Measurements from ENCODE around the gene MGP.
A peak's percentile ranks its signal among the peaks of the same experiment; 100 is the strongest.

Gene MGP

DNA sequence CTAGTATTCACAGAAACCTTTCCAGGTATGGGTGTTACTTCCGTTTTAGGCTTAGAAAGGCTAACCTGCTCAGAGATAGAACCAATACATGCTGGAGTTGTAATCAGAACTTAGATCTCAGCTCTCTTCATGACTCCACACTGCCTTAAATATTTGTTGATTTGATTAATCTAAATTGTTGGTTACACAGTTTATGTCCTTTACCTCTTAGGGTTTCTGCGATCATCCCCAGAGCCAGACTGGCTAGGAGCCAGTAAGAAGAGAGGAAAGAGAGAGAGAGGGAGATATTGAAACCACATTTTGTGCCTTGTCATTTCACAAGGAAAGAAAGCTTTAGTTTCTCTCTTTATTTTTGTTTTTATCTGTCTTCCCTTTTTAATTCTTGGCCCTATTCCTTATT, 16.8 kb upstream of the MGP start:
- DNase-seq = no peak

DNA sequence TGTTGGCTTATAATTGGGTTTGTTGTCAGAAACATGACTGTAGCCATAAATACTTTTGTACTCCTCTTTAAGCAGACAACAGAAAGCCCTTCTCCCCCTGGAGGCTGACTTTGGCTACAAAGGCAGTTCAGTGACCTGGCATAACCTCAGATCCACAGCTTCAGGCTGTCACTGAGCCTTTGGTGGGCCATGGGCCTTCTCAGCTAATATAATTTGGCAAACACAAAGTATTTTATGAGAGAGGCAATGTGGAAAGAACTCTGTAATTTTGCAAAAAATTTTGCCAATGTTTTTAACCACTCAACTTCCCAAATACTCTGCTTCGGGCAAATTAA, 15.5 kb upstream of the MGP start:
- DNase-seq = no peak

DNA sequence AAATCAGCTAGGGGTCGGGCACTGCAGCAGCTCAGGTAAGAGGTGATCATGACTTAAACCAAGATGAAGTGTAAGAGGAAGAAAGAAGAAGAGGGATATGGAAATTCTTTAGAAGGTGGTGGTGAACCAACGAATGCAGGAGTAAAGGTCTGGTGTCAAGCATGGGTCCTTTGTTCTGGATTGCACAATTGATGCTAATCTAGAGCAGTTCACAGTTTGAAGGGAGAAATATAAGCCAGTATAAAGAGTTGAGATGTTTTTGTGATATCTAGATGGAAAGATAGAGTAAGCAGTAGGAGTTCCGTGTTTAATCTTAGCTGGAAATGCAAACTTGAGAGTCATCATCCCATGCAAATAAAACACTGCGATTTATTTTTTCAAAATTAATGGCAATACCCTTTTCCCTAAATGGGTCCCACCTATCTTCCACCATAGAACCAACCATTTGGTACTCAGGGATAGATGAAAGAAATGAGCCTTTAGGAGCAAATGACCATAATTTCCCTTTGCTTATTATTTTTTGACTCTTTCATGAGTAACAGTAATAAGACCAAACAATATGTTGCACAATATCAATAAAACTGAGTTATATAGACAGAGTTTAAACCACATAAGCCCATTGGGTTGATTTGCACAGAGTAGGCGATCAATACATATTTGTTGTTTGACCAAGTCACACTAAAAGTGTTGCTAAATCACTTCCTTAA, 15.0 kb upstream of the MGP start:
- no peak for DNase-seq

DNA sequence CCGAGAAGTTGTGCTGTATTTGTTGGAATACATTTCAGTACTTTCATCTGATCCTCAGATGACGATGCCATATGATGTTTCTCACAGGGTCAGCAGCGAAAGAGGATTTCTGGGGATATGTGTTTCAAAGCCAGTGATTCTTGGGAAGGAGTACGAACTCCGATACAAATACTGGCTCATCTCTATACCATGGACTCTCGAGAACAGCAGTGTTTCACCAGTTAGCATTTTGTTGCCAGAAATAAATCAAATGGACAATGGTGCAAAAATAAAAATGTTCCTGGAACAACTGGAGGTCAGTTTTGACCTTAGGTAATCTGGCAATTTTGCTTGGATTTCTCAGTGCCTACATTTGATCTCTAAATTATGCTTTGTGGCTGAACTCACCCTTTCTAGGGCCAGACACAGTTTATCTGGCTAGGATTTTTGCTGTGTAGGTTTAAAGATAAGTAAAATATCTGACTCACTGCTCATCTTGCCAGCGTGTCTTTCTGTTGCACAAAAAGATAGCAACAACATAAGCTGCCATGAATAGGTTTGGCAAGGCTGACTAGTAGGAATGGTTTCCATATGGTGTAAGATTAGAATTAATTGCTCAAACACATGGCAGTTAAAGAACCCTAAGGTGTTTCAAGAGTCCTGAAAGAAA, 11.0 kb upstream of the MGP start:
- DNase-seq = no peak

DNA sequence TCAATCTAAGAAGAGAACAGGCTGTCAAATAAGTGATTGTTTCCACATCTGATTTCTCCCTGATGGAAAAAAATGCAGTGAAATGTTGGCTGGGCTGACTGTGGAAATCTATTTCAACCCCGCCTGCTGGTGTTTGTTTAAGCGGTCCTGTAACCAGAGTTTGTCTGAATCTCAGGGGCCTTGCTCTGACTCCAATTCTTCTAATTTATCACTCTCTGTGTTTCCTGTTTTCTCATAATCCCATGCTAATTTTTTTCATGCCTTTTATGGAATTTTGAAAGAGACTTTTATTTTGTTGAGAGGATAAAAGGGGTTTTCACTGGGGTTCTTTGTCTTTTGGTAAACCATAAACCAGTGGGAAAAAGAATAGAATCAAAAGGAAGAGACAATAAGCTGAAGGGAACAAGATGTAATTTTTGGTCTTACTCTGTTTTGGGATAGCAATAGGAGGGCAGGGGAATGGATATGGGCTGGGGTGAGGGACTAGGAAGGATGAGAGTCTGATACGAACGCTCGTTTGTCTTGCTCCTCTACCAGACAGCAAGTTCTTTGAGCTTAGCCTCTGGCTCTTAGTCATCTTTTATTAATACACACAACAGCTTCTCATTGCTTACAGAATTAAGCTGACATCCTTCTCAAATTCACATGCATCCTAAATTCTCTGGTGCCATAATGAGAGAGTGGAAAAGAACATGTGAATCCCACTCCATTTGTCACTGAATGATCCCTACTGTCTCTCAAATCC, 8.0 kb upstream of the MGP start:
- no peak for DNase-seq

DNA sequence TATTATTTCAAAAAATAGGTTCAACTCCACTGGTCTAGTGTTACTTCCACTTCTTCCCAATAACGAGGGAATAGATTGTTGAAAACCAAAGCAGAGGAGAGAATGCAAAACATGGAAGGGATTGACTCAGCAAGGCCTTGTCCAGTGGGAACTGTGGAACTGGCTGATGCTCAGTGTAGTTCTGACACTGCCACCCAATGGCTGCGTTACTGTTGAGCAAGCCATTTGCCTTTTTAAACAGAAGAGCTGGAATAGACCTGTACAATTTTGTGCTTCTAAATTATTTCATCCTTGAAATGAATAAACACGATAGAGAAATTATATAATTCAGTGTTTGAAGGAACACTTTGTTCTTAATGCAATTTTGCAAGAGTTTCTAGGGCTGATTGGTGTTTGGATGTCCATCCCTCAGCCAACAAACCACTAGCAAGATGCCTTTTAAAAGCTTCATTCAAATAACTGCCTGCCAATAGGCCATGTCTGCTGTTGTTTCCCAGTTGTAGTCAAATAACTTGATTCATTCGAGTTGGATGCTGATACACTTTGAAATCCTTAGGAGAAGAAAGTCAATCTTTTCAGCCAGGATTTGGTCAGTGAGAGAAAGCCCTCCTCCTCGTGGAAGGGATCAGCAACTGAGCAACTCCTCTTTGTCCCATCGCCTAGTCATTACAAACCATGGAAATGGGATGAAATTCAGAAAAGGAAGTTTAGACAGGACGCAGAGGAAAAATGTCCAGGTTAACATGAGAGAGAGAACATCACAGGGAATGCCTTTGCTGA, 7.3 kb upstream of the MGP start:
- no peak for DNase-seq

DNA sequence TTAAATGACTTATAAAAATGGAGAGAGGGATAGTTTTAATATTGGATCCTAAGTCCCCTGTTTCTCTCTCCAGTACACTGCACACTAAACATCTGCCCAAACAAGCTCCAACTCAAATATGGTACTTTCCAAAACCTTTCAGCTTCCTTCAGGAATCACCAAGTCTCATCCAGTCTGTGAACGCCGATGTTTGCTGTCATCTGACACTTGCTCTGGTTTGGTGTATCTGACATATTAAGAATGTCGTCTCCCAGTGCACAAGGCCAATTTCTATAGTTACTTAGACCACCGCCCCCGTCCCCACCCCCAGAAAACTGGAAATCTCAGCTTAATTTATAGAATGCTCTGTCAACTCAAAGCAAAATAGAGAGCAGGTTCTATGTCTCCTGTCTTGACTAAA, 5.0 kb upstream of the MGP start:
- no peak for DNase-seq

DNA sequence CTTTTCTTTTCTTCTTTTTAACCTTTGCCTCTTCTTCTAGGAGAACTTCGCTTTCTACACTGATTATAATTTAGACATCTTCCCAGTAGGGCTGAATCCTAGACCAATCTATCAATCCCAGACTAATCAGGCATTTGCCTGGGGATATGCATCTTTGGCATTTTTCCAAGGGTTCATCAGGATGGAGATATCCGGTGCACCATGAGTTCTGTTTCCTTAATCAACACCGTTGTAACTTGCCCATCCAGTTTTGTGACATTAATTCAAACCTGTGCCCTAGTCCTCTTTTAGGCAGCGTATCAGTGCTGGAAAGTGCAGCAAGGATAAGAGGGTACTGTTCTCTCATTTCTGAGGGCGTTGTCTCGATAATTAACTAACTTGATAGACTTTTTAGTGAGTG, 617 bp upstream of the MGP start:
- no peak for DNase-seq

DNA sequence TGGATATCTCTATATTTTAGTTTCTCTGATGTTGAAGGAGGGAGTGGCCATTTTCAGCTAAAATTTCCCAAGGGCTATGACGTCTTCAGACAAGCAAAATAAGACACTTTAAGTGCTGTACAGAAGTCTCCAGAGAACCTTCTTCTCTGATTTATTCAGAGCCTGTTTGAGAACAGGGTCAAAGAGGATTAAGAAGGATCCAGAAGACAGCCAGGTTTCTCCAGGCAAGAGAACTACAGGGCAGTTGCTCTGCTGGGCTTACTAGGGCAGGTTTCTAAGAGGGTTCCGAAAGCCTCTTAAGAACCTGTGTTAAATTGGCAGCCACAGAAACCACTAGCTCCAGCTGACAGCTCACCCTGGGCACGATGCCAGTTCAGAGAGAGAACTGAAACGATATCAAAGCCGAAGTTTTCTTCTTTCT, 1.2 kb downstream of the MGP start:
- peak; percentile 33 for DNase-seq

DNA sequence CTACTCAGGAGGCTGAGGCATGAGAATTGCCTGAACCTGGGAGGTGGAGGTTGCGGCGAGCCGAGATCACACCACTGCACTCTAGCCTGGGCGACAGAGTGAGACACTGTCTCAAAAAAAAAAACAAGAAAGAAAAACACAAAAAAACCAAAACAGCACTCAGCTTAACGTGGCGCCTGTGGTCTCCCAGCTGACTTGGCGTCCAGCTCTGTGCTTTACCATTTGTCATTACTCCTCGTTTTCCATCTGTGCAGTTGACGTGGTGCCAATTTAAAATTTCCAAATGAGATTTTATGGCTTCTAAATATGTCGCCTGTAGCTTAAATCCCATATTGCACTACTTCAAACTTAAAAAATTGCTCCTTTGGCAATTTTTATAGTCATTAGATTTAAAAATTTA, 2.0 kb downstream of the MGP start:
- DNase-seq = no peak

DNA sequence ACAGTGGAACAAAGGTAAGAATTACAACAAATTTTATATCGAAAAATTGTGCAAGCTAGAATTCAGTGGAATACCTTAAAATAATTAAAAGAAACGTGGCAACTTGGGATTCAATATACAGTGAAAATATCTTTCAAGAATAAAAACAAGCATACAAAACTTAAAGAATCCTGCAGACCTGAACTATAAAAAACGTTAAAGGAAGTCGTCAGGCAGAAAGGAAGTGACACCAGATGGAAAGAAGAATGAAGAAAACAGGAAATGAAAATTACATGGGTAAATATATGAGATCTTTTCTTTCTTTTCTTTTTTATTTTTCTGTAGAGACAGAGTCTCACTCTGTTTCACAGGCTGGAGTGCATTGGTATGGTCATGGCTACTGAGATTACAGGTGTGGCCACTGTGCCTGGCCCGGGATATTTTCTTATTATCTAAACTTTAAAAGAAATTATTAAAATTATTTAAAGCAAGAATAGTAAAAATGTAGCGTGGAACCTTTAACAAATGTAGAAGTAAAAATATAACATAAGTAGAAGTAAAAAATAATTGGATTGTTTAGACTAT, 4.7 kb downstream of the MGP start:
- DNase-seq = no peak

DNA sequence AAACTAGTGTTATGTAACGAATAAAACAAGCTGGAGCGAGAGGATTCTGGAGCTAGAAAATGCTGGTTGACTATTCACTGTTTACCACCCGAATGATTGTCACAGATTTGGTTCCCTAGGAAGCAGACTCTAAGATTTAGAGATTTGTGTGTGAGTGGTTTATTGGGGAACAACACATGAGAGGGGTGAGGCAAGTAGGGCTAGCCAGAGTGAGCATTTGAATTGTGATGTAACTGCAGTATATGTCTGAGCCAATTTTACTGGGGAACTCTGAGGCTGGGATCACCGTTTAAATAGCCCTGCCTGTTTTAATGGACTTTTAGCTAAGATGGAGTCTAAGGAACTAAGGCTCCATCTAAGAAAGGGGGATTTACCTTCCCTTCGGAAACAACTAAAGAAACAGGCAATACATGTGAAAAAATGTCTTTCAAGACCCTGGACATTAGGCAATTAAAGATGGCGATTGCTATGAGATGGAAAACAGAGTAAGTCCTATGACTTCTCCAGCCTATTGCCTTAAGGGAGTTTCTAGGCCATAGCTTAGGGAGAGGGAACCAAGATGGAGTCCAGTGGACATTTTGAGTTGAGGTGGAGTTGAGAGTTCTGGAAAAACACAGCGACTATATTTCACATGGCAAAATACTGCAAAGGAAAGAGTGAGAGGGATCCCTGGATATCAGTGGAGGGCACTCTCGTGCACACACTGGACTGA, 6.3 kb downstream of the MGP start:
- DNase-seq = no peak

DNA sequence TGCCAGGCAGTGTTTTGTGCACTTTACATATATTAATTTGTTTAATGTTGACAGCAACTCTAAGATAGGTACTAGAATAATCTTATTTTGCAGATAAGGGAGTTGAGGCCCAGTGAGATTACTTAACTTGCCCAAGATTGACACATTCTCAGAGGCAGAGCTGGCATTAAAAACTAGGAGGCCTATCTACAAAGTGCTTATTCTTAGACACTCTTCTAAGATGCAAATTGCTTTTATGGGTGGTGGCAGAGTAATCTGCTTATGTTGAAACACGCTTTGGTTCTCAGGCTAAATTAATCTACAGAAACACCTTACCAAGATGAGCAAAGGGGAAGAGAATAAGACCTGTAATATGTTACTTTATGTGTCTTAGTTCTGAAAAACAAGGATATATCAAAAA, 7.2 kb downstream of the MGP start:
- DNase-seq = no peak

DNA sequence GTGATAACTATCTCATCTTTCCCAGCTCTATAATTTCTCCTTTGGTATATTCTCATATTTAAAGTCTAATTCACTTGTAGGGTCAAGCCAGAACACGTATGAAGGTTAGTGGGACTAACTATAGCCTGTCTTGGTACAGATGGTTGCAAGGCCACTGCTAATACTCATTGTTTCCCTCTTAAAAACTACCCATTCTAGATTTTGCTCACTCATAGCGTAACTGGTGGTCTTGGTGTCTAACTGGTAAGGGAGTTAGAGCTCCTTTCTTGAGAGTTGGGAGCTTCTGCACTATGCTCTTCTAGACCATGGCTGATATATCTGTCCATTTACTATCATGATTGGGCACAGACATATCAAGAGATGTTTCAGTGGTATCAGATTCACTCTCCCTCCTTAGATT, 8.8 kb downstream of the MGP start:
- DNase-seq = no peak

DNA sequence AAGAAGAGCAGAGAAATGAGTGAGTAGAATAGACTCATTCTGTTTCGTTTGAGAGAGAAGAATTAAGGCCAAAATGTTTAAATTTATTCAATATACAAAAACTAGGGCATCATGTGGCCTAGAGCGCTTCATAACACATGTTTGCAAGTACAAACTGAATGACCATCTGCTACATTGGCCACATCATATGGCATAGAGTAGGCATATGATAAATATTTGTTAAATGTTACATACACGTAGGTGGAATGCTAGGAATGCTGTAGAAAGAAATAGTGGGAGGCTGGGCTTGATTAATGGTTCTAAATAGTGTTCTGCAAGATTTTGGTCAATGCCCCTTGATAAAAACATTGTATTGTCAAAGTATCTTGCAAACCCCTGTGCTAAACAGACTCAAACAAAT, 10.8 kb downstream of the MGP start:
- no peak for DNase-seq

DNA sequence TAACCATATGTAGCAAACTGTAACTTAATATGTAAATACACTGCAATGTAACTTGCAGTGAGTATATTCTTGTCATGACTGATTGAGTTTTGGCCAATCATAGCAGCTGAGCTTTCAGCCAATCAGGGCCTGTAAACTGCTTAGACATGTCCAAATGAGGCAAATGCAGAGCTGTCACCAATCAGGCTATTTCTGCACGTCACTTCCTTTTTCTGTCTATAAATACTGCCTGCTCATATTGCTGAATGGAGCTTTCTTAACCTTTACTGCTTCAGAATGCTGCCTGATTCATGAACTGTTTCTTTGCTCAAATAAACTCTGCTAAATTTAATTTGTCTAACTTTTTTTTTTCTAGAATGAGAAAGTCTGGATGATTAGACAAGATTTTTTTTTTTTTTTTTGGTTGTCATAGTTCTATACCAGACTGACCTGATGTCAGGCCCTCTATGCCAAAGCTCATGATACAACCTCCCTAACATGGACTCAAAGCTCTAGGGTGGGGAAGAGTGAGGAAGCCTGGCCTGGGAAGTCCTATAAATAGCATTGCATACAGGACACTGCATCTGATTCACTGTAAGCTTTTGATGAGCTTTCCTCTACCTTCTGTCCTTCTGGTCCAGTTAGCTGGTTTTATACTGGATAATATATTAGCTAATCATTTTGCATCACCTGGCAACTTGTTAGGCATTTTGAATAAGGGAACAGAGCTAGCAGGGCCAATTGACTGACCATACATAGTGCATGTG, 12.0 kb downstream of the MGP start:
- DNase-seq = peak; percentile 10

DNA sequence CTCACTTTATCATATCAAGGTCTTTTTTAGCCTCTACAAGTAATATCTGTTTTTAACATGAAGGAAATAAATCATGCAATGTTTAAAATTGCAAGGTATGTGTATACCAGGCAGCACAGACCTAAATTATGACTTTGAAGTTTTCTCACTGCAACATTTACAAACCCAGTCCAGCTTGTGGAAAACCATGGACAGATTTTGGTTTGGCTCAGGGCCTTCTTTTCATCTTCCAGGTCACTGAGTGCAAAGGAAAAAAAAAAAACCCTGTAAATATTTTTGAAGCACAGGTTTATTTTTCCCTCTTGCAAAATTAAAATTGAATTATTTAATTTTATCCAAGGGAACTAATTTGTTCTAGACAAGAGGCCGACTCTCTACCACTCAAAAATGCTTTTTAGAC, 13.8 kb downstream of the MGP start:
- DNase-seq = no peak

DNA sequence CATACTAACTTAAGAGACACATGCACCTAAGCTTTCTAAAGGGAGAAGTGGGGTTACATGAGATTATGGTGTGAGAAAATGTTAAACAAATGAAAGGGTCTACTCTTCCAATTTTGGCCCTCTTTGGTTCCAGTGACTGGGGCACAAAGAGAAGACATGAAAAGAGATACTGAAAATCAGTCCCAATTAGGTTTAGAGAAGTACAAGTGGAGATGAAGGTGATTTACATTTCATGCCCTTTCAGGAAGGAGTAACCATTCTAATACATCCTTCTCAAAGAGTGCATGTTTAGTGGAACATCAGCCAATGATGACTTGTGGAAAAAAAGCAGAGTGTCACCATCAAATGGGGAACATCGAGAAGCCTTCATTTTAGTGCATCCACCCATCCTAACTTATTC, 14.4 kb downstream of the MGP start:
- no peak for DNase-seq

DNA sequence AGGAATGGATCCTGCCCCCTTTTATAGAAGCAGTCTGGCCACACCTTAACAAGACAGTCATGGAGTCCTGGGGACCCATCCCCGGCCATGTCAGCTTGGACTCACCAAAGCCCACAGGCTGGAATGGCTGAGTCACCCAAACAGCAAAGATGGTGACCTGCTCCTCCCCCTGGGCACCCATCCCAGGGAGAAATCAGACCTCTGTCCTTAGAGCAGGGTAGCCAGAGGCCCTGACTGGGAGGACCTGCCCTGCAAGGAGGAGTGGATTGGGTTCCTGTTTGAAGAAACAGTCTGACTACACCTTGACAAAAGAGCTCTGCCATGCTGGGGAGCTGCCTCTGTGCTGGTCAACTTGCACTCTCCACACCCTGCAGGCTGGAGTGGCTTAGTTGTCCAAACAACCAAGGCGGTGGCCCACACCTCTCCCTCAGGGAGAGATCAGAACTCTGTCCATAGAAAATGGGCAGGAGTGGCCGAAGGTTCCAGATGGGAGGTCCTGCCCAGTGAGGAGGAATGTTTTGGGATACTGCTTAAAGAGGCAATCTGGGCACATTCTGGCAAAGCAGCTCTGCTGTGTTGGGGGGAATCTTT, 16.6 kb downstream of the MGP start:
- DNase-seq = no peak

DNA sequence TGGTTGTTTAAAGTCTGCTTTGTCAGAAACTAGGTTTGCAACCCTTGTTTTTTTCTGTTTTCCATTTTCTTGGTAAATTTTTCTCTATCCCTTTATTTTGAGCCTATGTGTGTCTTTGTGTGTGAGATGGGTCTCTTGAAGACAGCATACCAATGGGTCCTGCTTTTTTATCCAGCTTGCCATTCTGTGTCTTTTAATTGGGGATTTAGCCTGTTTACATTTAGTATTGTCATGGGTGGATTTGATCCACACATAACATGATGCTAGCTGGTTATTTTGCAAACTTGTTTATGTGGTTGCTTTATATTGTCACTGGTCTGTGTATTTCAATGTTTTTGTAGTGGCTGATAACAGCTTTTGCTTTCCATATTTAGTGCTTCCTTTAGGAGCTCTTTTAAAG, 25.2 kb downstream of the MGP start:
- DNase-seq = no peak

DNA sequence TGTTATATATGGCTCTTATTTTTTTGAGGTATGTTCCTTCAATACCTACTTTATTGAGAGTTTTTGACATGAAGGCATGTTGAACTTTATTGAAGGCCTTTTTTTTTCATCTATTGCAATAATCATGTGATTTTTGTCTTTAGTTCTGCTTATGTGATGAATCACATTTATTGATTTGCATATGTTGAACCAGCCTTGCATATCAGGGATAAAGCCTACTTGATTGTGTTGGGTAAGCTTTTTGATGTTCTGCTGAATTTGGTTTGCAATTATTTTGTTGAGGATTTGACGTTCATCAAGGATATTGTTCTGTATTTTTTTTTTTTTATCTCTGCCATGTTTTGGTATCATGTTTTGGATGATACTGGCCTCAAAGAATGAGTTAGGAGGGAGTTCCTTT, 27.1 kb downstream of the MGP start:
- DNase-seq = no peak

Data from GDM1 (cell line).